ENCODE results near the gene BCAS3.

GRCh38 chr17:61011251-61011650, 333.6 kb downstream of the BCAS3 start:
- TF ChIP-seq CTCF (IDR thresholded peaks at IDR 0.05 in 2 of 3, conservative IDR thresholded peaks at IDR 0.05 in 1 of 3; ENCODE audit: borderline replicate concordance in 1 of 3, insufficient read depth in 1 of 3, low read depth in 2 of 3, low read length in 2 of 3) (no peak), EZH2phosphoT487 (IDR thresholded peaks at IDR 0.05; ENCODE audit: borderline replicate concordance) (no peak), SIN3A (IDR thresholded peaks at IDR 0.05; ENCODE audit: low read depth) (no peak), ZFX (IDR thresholded peaks at IDR 0.05) (no peak), EZH2 (IDR thresholded peaks at IDR 0.05) (no peak), MAX (IDR thresholded peaks at IDR 0.05) (no peak), REST (IDR thresholded peaks at IDR 0.05; ENCODE audit: low read depth) (no peak)

Measured in HCT116 (cell line).